ENCODE measurements around the gene P4HB.

The P4HB gene

GRCh38 chr17:81902653-81903414 lies 42.5 kb upstream of the P4HB start:
- H2BK120ac ChIP-seq (ENCODE audit: low read depth, low read length), result no peak overlapping the region
- no peaks in the 10 kb centered on the region for H3K79me2 ChIP-seq (ENCODE audit: control insufficient read depth, insufficient read depth, low read length)
- no peak overlapping the region for H3K4ac ChIP-seq (ENCODE audit: low read depth, low read length)
- no peak overlapping the region for H4K5ac ChIP-seq (ENCODE audit: low read length)
- H3K27me3 ChIP-seq (ENCODE audit: insufficient read depth, low read length, poor library complexity), result no peaks in the 10 kb centered on the region
- H3K56ac ChIP-seq (ENCODE audit: low read length), result peak overlapping the region; percentile 78
- no peak overlapping the region for H3K23ac ChIP-seq (ENCODE audit: low read length)
- H2AK5ac ChIP-seq (ENCODE audit: low read length), result no peak overlapping the region
- no peak overlapping the region for H3K18ac ChIP-seq (ENCODE audit: low read length)
- H3K4me1 ChIP-seq (ENCODE audit: control insufficient read depth, low read depth, low read length), result no peaks in the 10 kb centered on the region
- no peak overlapping the region for H3K4me2 ChIP-seq (ENCODE audit: low read length)
- no peak overlapping the region for H2BK5ac ChIP-seq (ENCODE audit: low read length)
- H2BK15ac ChIP-seq (replicated peaks; ENCODE audit: low read depth), result no peak overlapping the region
- no peak overlapping the region for H4K8ac ChIP-seq (ENCODE audit: low read depth, low read length)
- no peak overlapping the region for H3K4me3 ChIP-seq (ENCODE audit: low read length)
- peaks cover 6% of the 10 kb centered on the region for H3K36me3 ChIP-seq (ENCODE audit: control insufficient read depth, insufficient read depth, low read length)
- H3K27ac ChIP-seq (ENCODE audit: low read depth, low read length), result no peak overlapping the region
- DNase-seq, result no peak
- no peaks in the 10 kb centered on the region for H3K79me1 ChIP-seq (ENCODE audit: low read length)
- no CpG with 5 or more reads among the region's 47 CpGs for WGBS (ENCODE audit: extremely low coverage, insufficient coverage, low lambda C conversion rate)
- H3K9ac ChIP-seq (ENCODE audit: low read length), result peak overlapping the region; percentile 61

GRCh38 chr17:81902023-81902652 lies 41.8 kb upstream of the P4HB start, which contains the start of gene NPB:
NPB (plus strand) TSS chr17:81902238; CDS start chr17:81902278, 40 bp downstream.
- DNase-seq, result peak; percentile 46
- no CpG with 5 or more reads among the region's 79 CpGs for WGBS (ENCODE audit: extremely low coverage, insufficient coverage, low lambda C conversion rate)
- H2BK15ac ChIP-seq (replicated peaks; ENCODE audit: low read depth), result no peak within 1 kb of the TSS
- no peak within 1 kb of the TSS for H4K8ac ChIP-seq (ENCODE audit: low read depth, low read length)
- no peak within 1 kb of the TSS for H4K5ac ChIP-seq (ENCODE audit: low read length)
- H3K4me3 ChIP-seq (ENCODE audit: low read length), result no peak within 1 kb of the TSS
- H3K18ac ChIP-seq (ENCODE audit: low read length), result no peak within 1 kb of the TSS
- no peaks in the 10 kb centered on the region for H3K79me2 ChIP-seq (ENCODE audit: control insufficient read depth, insufficient read depth, low read length)
- no peak within 1 kb of the TSS for H3K4ac ChIP-seq (ENCODE audit: low read depth, low read length)
- no peak within 1 kb of the TSS for H3K27ac ChIP-seq (ENCODE audit: low read depth, low read length)
- no peak within 1 kb of the TSS for H2BK5ac ChIP-seq (ENCODE audit: low read length)
- H3K27me3 ChIP-seq (ENCODE audit: insufficient read depth, low read length, poor library complexity), result no peaks in the 10 kb centered on the region
- H3K56ac ChIP-seq (ENCODE audit: low read length), result peak within 1 kb of the TSS; percentile 78
- peak within 1 kb of the TSS; percentile 48 for H3K4me2 ChIP-seq (ENCODE audit: low read length)
- H3K4me1 ChIP-seq (ENCODE audit: control insufficient read depth, low read depth, low read length), result no peaks in the 10 kb centered on the region
- peaks cover 6% of the 10 kb centered on the region for H3K36me3 ChIP-seq (ENCODE audit: control insufficient read depth, insufficient read depth, low read length)
- H2AK5ac ChIP-seq (ENCODE audit: low read length), result no peak within 1 kb of the TSS
- H3K9ac ChIP-seq (ENCODE audit: low read length), result peak within 1 kb of the TSS; percentile 61
- peak within 1 kb of the TSS; percentile 85 for H3K23ac ChIP-seq (ENCODE audit: low read length)
- no peaks in the 10 kb centered on the region for H3K79me1 ChIP-seq (ENCODE audit: low read length)
- H2BK120ac ChIP-seq (ENCODE audit: low read depth, low read length), result no peak within 1 kb of the TSS

DNA sequence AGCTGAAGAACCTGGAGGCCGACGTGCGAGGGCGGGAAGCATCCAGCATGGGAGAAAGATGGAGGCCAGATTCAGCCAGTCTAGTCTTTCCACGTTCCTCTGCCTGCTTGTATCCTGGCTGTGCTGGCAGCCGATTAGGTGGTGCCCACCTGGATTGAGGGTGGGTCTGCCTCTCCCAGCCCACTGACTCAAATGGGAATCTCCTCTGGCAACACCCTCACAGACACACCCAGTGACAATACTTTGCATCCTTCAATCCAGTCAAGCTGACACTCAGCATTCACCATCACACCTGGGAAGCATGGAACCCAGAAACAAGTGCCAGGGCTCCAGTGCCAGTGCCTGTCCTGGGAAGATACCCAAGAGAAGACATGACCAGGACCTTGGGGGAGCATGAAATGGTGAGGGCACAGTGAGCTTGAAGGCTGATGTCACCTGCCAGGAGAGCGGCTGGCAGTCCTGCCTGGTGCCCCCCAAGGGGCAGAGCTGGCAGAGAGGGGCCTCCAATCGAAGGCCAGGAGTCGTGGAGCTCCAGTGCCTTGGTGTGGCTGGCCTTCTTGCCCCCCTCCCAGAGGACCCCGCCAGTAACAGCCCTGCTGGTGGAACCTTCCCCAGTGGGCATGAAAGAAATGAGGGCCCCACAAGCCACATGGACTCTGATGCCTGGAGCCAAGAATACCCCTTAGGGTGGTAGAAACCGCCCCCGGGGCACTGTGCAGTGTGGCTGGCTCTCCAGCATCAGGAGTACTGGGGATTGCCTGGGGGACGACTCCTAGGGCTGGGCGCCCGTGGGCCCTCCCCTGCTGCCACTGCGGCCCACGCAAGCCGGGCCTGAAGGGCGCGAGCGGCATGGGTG lies 41.1 kb upstream of the P4HB start:
- Histone ChIP-seq H3K4me1 (ENCODE audit: control insufficient read depth, low read depth, low read length) (no peaks in the 10 kb centered on the region), H3K27ac (ENCODE audit: low read depth, low read length) (no peak overlapping the region), H2BK5ac (ENCODE audit: low read length) (no peak overlapping the region), H2BK15ac (replicated peaks; ENCODE audit: low read depth) (no peak overlapping the region), H3K4ac (ENCODE audit: low read depth, low read length) (no peak overlapping the region), H4K8ac (ENCODE audit: low read depth, low read length) (no peak overlapping the region), H3K4me3 (ENCODE audit: low read length) (no peak overlapping the region), H3K56ac (ENCODE audit: low read length) (peak overlapping the region; percentile 78), H2AK5ac (ENCODE audit: low read length) (no peak overlapping the region), H3K4me2 (ENCODE audit: low read length) (peak overlapping the region; percentile 25), H3K36me3 (ENCODE audit: control insufficient read depth, insufficient read depth, low read length) (peaks cover 7% of the 10 kb centered on the region), H3K27me3 (ENCODE audit: insufficient read depth, low read length, poor library complexity) (no peaks in the 10 kb centered on the region), H3K79me1 (ENCODE audit: low read length) (no peaks in the 10 kb centered on the region), H3K79me2 (ENCODE audit: control insufficient read depth, insufficient read depth, low read length) (no peaks in the 10 kb centered on the region), H3K23ac (ENCODE audit: low read length) (peak overlapping the region; percentile 85), H3K9ac (ENCODE audit: low read length) (peak overlapping the region; percentile 38), H2BK120ac (ENCODE audit: low read depth, low read length) (no peak overlapping the region), H3K18ac (ENCODE audit: low read length) (no peak overlapping the region), H4K5ac (ENCODE audit: low read length) (no peak overlapping the region)
- DNase-seq, result no peak
- WGBS (ENCODE audit: extremely low coverage, insufficient coverage, low lambda C conversion rate), result no CpG with 5 or more reads among the region's 21 CpGs

GRCh38 chr17:81900181-81900820 lies 40.0 kb upstream of the P4HB start:
- WGBS (ENCODE audit: extremely low coverage, insufficient coverage, low lambda C conversion rate), result no CpG with 5 or more reads among the region's 18 CpGs
- no peaks in the 10 kb centered on the region for H3K4me1 ChIP-seq (ENCODE audit: control insufficient read depth, low read depth, low read length)
- H4K5ac ChIP-seq (ENCODE audit: low read length), result no peak overlapping the region
- H2BK15ac ChIP-seq (replicated peaks; ENCODE audit: low read depth), result no peak overlapping the region
- no peaks in the 10 kb centered on the region for H3K79me1 ChIP-seq (ENCODE audit: low read length)
- peaks cover 8% of the 10 kb centered on the region for H3K36me3 ChIP-seq (ENCODE audit: control insufficient read depth, insufficient read depth, low read length)
- H3K27me3 ChIP-seq (ENCODE audit: insufficient read depth, low read length, poor library complexity), result no peaks in the 10 kb centered on the region
- no peak overlapping the region for H3K27ac ChIP-seq (ENCODE audit: low read depth, low read length)
- no peak overlapping the region for H3K4me2 ChIP-seq (ENCODE audit: low read length)
- no peaks in the 10 kb centered on the region for H3K79me2 ChIP-seq (ENCODE audit: control insufficient read depth, insufficient read depth, low read length)
- no peak overlapping the region for H4K8ac ChIP-seq (ENCODE audit: low read depth, low read length)
- H3K9ac ChIP-seq (ENCODE audit: low read length), result no peak overlapping the region
- H2BK120ac ChIP-seq (ENCODE audit: low read depth, low read length), result no peak overlapping the region
- no peak overlapping the region for H3K4me3 ChIP-seq (ENCODE audit: low read length)
- no peak overlapping the region for H2BK5ac ChIP-seq (ENCODE audit: low read length)
- H2AK5ac ChIP-seq (ENCODE audit: low read length), result no peak overlapping the region
- H3K18ac ChIP-seq (ENCODE audit: low read length), result no peak overlapping the region
- DNase-seq, result no peak
- no peak overlapping the region for H3K56ac ChIP-seq (ENCODE audit: low read length)
- no peak overlapping the region for H3K23ac ChIP-seq (ENCODE audit: low read length)
- H3K4ac ChIP-seq (ENCODE audit: low read depth, low read length), result no peak overlapping the region

DNA sequence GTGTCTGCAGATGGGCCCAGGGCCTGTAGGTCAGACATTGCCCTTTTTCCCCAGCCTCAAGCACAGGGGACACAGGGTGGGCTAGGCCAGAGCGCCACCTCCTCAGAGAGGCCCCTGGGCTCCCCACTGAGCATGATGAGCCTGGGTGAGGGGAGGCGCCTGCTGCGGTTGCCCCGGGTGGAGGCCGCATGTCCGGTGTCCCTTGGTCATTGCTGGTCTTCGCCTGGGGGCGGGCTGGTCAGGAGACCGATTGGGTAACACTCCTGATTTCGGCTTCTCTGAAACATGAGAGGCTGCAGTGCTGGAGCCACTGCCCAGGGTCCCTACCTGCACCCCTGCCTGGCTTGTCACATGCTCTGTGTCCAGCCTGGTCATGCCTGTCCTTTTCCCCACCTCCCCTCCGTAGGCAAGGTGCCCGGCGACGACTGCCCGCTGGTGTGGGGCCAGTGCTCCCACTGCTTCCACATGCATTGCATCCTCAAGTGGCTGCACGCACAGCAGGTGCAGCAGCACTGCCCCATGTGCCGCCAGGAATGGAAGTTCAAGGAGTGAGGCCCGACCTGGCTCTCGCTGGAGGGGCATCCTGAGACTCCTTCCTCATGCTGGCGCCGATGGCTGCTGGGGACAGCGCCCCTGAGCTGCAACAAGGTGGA lies 39.3 kb upstream of the P4HB start:
- Histone ChIP-seq H3K27ac (ENCODE audit: low read depth, low read length) (no peak overlapping the region), H3K9ac (ENCODE audit: low read length) (no peak overlapping the region), H2BK120ac (ENCODE audit: low read depth, low read length) (no peak overlapping the region), H4K5ac (ENCODE audit: low read length) (no peak overlapping the region), H3K4ac (ENCODE audit: low read depth, low read length) (no peak overlapping the region), H3K79me2 (ENCODE audit: control insufficient read depth, insufficient read depth, low read length) (no peaks in the 10 kb centered on the region), H3K79me1 (ENCODE audit: low read length) (no peaks in the 10 kb centered on the region), H4K8ac (ENCODE audit: low read depth, low read length) (no peak overlapping the region), H3K36me3 (ENCODE audit: control insufficient read depth, insufficient read depth, low read length) (peaks cover 8% of the 10 kb centered on the region), H3K18ac (ENCODE audit: low read length) (no peak overlapping the region), H3K27me3 (ENCODE audit: insufficient read depth, low read length, poor library complexity) (no peaks in the 10 kb centered on the region), H2BK15ac (replicated peaks; ENCODE audit: low read depth) (no peak overlapping the region), H3K4me2 (ENCODE audit: low read length) (no peak overlapping the region), H2AK5ac (ENCODE audit: low read length) (no peak overlapping the region), H3K56ac (ENCODE audit: low read length) (no peak overlapping the region), H3K23ac (ENCODE audit: low read length) (no peak overlapping the region), H3K4me1 (ENCODE audit: control insufficient read depth, low read depth, low read length) (no peaks in the 10 kb centered on the region), H2BK5ac (ENCODE audit: low read length) (no peak overlapping the region), H3K4me3 (ENCODE audit: low read length) (no peak overlapping the region)
- DNase-seq, result no peak
- WGBS (ENCODE audit: extremely low coverage, insufficient coverage, low lambda C conversion rate), result no CpG with 5 or more reads among the region's 22 CpGs

Data from mesendoderm (in vitro differentiated cells).